HG03103 (cell line): ENCODE measurements around the gene NLRP11.
"Not testable (repeated sequence)": the region's sequence is repeated elsewhere in the genome, so short reads cannot be mapped to it uniquely, and the experiment has no call there.

Experiments
- ATAC-seq: cut with Tn5 transposase; IDR thresholded peaks from one replicate; pipeline ENCODE4 v1.9.1; 2021; ENCODE audit warnings: low read depth; ENCODE audit not compliant: unreplicated experiment

NLRP11 gene

DNA sequence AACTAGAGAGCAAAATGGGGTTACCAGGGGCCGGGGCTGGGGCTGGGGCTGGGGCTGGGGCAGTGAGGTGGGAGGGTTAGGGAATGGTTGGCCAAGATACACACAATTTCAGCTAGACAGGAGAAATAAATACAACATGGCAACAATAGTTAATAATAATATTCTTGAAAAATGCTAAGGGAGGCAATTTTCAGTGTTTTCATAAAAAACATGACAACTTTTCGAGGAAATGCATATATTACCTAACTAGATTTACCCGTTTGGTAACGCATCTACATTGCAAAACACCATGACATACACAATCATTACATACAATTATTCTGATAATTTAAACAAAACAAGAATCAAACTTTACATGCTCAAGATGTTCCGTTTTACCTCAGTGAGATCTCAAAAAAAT, 50.7 kb downstream of the NLRP11 start:
- ATAC-seq = no peak

- ATAC-seq = no peak
Observed at GRCh38 chr19:55778331-55778730, 53.5 kb downstream of the NLRP11 start.

- no peak for ATAC-seq
Observed at GRCh38 chr19:55777528-55777927, 54.3 kb downstream of the NLRP11 start.

GRCh38 chr19:55769632-55770031, 62.2 kb downstream of the NLRP11 start:
- ATAC-seq = not testable (repeated sequence)

DNA sequence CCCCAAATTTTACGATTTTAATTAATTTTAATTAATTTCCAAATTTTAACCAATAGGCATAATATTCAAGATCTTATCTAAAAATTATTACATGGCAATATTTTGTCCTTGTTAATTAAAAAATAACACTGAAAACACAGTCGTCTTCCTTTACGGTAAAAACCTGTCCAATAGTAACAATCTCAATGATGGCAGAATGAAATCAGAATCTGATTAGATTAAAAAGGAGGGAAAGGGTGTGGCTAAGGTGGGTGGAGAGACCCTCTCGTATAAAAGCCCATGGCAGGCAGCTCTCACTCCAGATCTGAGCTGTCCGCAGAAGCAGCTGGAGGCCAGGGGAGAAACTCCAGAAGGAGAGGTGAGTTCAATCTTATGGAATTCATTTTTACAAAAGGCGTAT, 63.0 kb downstream of the NLRP11 start, which contains the start of gene RFPL4AL1:
Gene RFPL4AL1, plus strand, starts transcription at position 301 of the 400 bp plus-strand sequence. CDS start 2,687 bp downstream, outside the sequence.
- not testable (repeated sequence) for ATAC-seq

DNA sequence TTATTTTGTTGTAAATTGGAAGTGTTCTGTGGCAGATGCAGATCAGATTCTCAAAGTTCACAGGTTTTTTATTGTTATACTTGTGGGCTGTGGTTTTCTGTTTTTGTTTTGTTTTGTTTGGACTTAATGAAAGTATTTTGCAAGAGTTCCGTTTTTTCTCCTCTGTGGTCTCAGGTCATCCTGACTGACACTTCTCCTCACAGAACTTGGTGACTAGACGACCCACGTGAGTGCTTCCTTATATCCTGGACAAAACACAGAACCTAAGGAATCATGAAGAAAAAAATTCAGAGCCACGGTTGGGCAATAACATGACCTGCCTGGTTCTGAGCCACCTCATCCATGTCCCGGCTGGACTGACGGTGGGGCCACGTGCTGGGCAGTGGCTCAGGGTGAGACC, 65.3 kb downstream of the NLRP11 start:
- no peak for ATAC-seq

GRCh38 chr19:55758797-55759196, 73.0 kb downstream of the NLRP11 start, which contains the start of gene RFPL4A:
RFPL4A (plus strand) TSS chr19:55759097; CDS start chr19:55761801, 2,704 bp downstream.
- ATAC-seq = not testable (repeated sequence)

DNA sequence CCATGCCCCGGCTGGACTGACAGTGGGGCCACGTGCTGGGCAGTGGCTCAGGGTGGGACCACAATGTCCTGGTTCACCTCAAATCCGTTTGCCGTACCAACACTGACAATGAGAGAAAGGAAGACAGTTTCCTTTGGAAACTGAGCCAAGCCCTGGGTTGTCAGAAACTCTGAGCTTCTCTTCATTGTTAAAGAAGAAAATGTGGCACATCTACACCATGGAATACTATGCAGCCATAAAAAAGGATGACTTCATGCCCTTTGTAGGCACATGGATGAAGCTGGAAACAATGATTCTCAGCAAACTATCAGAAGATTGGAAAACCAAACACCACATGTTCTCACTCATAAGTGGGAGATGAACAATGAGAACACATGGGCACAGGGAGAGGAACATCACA, 75.0 kb downstream of the NLRP11 start:
- ATAC-seq = not testable (repeated sequence)

DNA sequence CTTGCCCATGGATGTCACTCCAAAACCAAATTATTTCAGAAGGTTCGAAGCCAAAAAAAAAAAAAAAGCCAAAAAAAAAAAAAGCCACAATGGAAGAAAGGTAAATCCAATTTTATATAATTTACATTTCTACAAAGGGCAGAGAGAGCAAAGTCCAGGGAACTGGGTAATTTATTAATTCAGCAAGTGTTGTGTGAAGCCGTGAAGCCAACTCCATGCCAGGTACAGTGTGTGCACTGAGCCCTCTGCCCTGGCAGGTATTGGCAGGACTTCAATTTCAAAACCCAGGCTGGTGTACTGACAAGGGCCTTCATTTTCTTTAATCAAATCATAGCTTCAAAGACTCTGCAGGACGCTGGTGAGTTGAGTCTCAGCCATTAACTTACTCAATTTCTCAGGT, 78.4 kb downstream of the NLRP11 start:
- ATAC-seq = no peak

- ATAC-seq = no peak
Observed at GRCh38 chr19:55750715-55751114, 81.1 kb downstream of the NLRP11 start.

DNA sequence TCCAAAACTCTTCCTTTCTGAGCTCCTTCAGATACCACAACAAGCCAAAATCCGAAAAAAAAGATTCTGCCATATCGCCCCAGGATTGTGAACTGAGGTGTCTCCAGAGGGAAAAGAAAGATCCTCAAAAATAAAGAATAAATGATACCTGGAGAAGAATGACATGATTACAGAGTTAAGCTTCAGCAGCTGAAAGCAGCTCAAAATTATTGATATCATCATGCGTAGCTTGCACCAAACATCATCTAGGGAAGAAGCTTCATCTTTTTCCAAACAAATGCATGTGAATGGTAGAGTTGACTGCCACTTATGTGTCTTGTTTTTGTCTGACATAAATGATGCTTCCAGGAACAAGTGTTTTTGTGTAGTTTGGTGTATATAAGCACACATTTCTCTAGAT, 93.5 kb downstream of the NLRP11 start, which contains the start of gene NLRP9:
Gene NLRP9, minus strand, starts transcription at position 101 of the 400 bp plus-strand sequence. Its CDS starts 28 bp downstream, at position 73.
- ATAC-seq = no peak
